Skeletal muscle satellite cell (primary cell): ENCODE measurements around the gene PCDHGA1.
"Not testable (repeated sequence)": the region's sequence is repeated elsewhere in the genome, so short reads cannot be mapped to it uniquely, and the experiment has no call there.

Experiments
- H3K27me3 ChIP-seq: 2 replicates; pipeline ENCODE4 v1.7.0; 2013; ENCODE audit warnings: low read length; ENCODE audit not compliant: control insufficient read depth, insufficient read depth
- H3K36me3 ChIP-seq: 2 replicates; pipeline ENCODE4 v1.7.0; 2013; ENCODE audit warnings: mild to moderate bottlenecking, control low read depth, low read length; ENCODE audit not compliant: insufficient read depth
- H3K4me1 ChIP-seq: 2 replicates; pipeline ENCODE4 v1.7.0; 2013; ENCODE audit warnings: low read length; ENCODE audit not compliant: control insufficient read depth, insufficient read depth
- H3K4me2 ChIP-seq: 2 replicates; pipeline ENCODE4 v1.7.0; 2013; ENCODE audit warnings: mild to moderate bottlenecking, low read length
- H3K4me3 ChIP-seq: 2 replicates; pipeline ENCODE4 v1.7.0; 2013; ENCODE audit warnings: low read length
- H3K9ac ChIP-seq: 2 replicates; pipeline ENCODE4 v1.7.0; 2013; ENCODE audit warnings: mild to moderate bottlenecking, low read depth, low read length, moderate library complexity
- H3K9me3 ChIP-seq: replicated peaks from 2 replicates; pipeline ENCODE4 v1.7.0; 2013; ENCODE audit warnings: mild to moderate bottlenecking, control low read depth, low read length

Gene PCDHGA1

GRCh38 chr5:141402553-141403243, 72.4 kb downstream of the PCDHGA1 start, which contains the start of gene PCDHGA9:
PCDHGA9 (plus strand) TSS chr5:141402778; CDS start chr5:141402953, 175 bp downstream.
- Histone ChIP-seq H3K4me2 (peak within 1 kb of the TSS; percentile 67), H3K9me3 (peaks cover 49% of the 10 kb centered on the region), H3K36me3 (peaks cover 5% of the 10 kb centered on the region), H3K9ac (no peak within 1 kb of the TSS), H3K4me3 (peak within 1 kb of the TSS; percentile 60), H3K4me1 (no peaks in the 10 kb centered on the region), H3K27me3 (no peaks in the 10 kb centered on the region)

DNA sequence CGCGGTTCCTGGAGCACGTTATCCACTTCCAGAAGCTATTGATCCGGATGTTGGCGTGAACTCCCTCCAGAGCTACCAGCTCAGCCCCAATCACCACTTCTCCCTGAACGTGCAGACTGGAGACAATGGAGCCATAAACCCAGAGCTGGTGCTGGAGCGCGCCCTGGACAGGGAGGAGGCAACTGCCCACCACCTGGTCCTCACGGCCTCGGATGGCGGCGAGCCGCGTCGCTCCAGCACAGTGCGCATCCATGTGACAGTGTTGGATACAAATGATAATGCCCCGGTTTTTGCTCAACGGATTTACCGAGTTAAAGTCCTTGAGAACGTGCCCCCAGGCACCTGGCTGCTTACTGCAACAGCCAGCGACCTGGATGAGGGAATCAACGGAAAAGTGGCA, 73.1 kb downstream of the PCDHGA1 start:
- no peaks in the 10 kb centered on the region for H3K27me3 ChIP-seq
- H3K4me1 ChIP-seq, result no peaks in the 10 kb centered on the region
- H3K9ac ChIP-seq, result no peak overlapping the region
- H3K4me2 ChIP-seq, result no peak overlapping the region
- peaks cover 49% of the 10 kb centered on the region for H3K9me3 ChIP-seq
- H3K4me3 ChIP-seq, result peak overlapping the region; percentile 60
- H3K36me3 ChIP-seq, result peaks cover 5% of the 10 kb centered on the region

DNA sequence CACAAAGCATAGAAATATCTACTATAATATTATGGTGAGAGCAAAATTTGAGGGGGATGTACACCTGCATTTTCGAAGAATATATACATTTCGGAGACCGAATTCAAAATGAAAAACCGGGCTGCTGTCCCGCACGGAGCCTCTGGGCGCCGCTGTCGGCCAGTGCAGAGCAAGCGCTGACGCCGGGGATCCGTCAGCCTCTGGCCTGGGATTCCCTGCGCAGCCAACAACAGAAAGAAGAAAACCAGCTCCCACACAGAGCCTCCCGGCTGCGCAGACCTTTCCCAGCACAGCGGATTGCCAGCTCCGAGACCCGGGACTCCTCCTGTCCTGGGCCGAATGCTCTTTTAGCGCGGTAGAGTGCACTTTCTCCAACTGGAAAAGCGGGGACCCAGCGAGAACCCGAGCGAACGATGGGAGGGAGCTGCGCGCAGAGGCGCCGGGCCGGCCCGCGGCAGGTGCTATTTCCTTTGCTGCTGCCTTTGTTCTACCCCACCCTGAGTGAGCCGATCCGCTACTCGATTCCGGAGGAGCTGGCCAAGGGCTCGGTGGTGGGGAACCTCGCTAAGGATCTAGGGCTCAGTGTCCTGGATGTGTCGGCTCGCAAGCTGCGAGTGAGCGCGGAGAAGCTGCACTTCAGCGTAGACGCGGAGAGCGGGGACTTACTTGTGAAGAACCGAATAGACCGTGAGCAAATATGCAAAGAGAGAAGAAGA, 77.6 kb downstream of the PCDHGA1 start, which contains the start of gene PCDHGB6:
Gene PCDHGB6, plus strand, starts transcription at position 232 of the 716 bp plus-strand sequence. Its CDS starts 182 bp downstream, at position 414.
- H3K4me1 ChIP-seq, H3K9ac ChIP-seq, H3K36me3 ChIP-seq, H3K27me3 ChIP-seq, H3K4me2 ChIP-seq: not testable (repeated sequence)
- Histone ChIP-seq H3K9me3 (peaks cover 46% of the 10 kb centered on the region), H3K4me3 (peak within 1 kb of the TSS; percentile 53)

- no peaks in the 10 kb centered on the region for H3K4me1 ChIP-seq
- peaks cover 45% of the 10 kb centered on the region for H3K9me3 ChIP-seq
- no peak overlapping the region for H3K9ac ChIP-seq
- H3K4me3 ChIP-seq, result no peak overlapping the region
- no peaks in the 10 kb centered on the region for H3K27me3 ChIP-seq
- H3K4me2 ChIP-seq, result no peak overlapping the region
- H3K36me3 ChIP-seq, result peaks cover 13% of the 10 kb centered on the region
These were observed 79.4 kb downstream of the PCDHGA1 start for GRCh38 chr5:141409598-141410306.

DNA sequence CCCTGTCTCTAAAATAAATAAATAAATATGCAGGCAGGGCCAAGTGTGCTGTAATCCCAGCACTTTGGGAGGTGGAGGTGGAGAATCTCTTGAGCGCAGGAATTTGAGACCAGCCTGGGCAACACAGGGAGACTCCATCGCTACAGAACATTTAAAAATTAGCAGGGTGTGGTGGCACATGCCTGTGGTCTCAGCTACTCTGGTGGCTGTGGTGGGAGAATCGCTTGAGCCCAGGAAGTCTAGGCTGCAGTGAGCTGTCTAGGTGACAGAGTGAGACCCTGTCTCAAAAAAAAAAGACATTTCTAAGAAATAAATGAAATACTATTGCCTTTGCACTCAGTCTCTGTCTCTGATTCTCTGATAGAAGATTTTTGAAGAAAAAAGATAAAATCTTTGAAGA, 81.3 kb downstream of the PCDHGA1 start:
- Histone ChIP-seq H3K36me3 (peaks cover 13% of the 10 kb centered on the region), H3K27me3 (no peaks in the 10 kb centered on the region), H3K9ac (no peak overlapping the region), H3K4me1 (no peaks in the 10 kb centered on the region), H3K9me3 (peaks cover 41% of the 10 kb centered on the region), H3K4me2 (no peak overlapping the region), H3K4me3 (no peak overlapping the region)

DNA sequence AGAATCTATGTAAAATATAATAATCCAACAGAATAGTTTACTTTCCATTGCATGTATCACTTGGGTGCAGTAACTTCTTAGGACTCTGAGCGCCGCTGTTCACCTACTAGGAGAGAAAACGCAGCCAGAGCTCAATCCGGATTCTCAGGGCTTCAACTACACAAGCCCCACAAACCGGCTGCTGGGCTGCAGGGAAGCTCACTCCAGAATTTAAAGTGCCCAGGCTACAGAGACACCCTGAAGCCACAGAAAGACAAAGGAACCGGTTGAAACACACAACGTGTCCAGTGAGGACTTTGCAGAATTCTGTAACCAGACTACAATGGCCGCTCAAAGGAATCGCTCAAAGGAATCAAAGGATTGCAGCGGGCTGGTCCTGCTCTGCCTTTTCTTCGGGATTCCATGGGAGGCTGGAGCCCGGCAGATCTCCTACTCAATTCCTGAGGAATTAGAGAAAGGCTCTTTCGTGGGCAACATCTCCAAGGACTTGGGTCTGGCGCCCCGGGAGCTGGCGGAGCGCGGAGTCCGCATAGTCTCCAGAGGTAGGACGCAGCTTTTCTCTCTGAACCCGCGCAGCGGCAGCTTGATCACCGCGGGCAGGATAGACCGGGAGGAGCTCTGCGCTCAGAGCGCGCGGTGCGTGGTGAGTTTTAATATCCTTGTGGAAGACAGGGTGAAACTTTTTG, 82.7 kb downstream of the PCDHGA1 start, which contains the start of gene PCDHGA10:
Gene PCDHGA10, plus strand, starts transcription at position 134 of the 686 bp plus-strand sequence. Its CDS starts 189 bp downstream, at position 323.
- no peaks in the 10 kb centered on the region for H3K27me3 ChIP-seq
- peaks cover 13% of the 10 kb centered on the region for H3K36me3 ChIP-seq
- H3K9me3 ChIP-seq, result peaks cover 41% of the 10 kb centered on the region
- H3K4me1 ChIP-seq, result no peaks in the 10 kb centered on the region
- peak within 1 kb of the TSS; percentile 71 for H3K4me2 ChIP-seq
- no peak within 1 kb of the TSS for H3K9ac ChIP-seq
- H3K4me3 ChIP-seq, result peak within 1 kb of the TSS; percentile 59

GRCh38 chr5:141413540-141414069, 83.3 kb downstream of the PCDHGA1 start:
- Histone ChIP-seq H3K4me3 (peak overlapping the region; percentile 59), H3K9ac (no peak overlapping the region), H3K4me1 (no peaks in the 10 kb centered on the region), H3K36me3 (peaks cover 13% of the 10 kb centered on the region), H3K9me3 (peaks cover 44% of the 10 kb centered on the region), H3K27me3 (no peaks in the 10 kb centered on the region), H3K4me2 (peak overlapping the region; percentile 71)

DNA sequence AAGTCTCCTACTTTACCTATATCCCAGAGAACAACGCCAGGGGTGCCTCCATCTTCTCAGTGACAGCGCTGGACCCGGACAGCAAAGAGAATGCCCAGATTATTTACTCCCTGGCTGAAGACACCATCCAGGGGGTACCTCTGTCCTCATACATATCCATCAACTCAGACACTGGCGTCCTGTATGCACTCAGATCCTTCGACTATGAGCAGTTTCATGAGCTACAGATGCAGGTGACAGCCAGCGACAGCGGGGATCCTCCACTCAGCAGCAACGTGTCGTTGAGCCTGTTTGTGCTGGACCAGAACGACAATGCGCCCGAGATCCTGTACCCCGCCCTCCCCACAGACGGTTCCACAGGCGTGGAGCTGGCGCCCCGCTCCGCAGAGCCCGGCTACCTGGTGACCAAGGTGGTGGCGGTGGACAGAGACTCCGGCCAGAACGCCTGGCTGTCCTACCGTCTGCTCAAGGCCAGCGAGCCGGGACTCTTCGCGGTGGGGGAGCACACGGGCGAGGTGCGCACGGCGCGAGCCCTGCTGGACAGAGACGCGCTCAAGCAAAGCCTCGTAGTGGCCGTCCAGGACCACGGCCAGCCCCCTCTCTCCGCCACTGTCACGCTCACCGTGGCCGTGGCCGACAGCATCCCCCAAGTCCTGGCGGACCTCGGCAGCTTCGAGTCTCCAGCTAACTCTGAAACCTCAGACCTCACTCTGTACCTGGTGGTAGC, 84.4 kb downstream of the PCDHGA1 start:
- not testable (repeated sequence) for H3K9ac ChIP-seq, H3K4me1 ChIP-seq, H3K27me3 ChIP-seq, H3K4me2 ChIP-seq, H3K4me3 ChIP-seq
- Histone ChIP-seq H3K36me3 (peaks cover 13% of the 10 kb centered on the region), H3K9me3 (peaks cover 44% of the 10 kb centered on the region)

DNA sequence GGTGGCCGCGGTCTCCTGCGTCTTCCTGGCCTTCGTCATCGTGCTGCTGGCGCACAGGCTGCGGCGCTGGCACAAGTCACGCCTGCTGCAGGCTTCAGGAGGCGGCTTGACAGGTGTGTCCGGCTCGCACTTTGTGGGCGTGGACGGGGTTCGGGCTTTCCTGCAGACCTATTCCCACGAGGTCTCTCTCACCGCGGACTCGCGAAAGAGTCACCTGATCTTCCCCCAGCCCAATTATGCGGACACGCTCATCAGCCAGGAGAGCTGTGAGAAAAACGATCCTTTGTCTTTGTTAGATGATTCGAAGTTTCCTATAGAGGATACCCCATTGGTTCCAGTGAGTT, 84.9 kb downstream of the PCDHGA1 start:
- Histone ChIP-seq H3K9me3 (peaks cover 42% of the 10 kb centered on the region), H3K36me3 (peaks cover 13% of the 10 kb centered on the region)
- not testable (repeated sequence) for H3K9ac ChIP-seq, H3K4me2 ChIP-seq, H3K4me1 ChIP-seq, H3K4me3 ChIP-seq, H3K27me3 ChIP-seq

DNA sequence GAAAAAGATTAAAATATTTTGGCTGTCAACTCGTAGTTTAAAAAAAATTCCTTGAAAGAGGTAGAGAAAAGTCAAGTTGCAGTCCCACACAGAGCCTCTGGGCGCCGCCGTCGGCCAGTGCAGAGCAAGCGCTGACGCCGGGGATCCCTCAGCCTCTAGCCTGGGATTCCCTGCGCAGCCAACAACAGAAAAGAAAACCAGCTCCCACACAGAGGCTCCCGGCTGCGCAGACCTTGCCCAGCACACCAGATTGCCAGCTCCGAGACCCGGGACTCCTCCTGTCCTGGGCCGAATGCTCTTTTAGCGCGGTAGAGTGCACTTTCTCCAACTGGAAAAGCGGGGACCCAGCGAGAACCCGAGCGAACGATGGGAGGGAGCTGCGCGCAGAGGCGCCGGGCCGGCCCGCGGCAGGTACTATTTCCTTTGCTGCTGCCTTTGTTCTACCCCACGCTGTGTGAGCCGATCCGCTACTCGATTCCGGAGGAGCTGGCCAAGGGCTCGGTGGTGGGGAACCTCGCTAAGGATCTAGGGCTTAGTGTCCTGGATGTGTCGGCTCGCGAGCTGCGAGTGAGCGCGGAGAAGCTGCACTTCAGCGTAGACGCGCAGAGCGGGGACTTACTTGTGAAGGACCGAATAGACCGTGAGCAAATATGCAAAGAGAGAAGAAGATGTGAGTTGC, 87.3 kb downstream of the PCDHGA1 start, which contains the start of gene PCDHGB7:
Gene PCDHGB7, plus strand, starts transcription at position 184 of the 679 bp plus-strand sequence. Its CDS starts 183 bp downstream, at position 367.
- peaks cover 13% of the 10 kb centered on the region for H3K36me3 ChIP-seq
- peaks cover 51% of the 10 kb centered on the region for H3K9me3 ChIP-seq
- peak within 1 kb of the TSS; percentile 50 for H3K9ac ChIP-seq
- peak within 1 kb of the TSS; percentile 65 for H3K4me3 ChIP-seq
- not testable (repeated sequence) for H3K4me1 ChIP-seq, H3K27me3 ChIP-seq
- H3K4me2 ChIP-seq, result peak within 1 kb of the TSS; percentile 64
